Gastroesophageal sphincter (tissue), 4 donors: ENCODE results near the gene VAV1. TPM values are rescaled to one million over a fixed set of nuclear protein-coding genes. Genes with fewer than 3 reads are reported as not detected.

Experiments used
- ATAC-seq: fragments of 150-250 bp; one replicate; pipeline ENCODE4 v1.9.1; 2016; ENCODE audit warnings: mild to moderate bottlenecking, moderate library complexity
- H3K27ac ChIP-seq, 4 donors: fragments of 200-600 bp; sonication (generic) in 3 of 4; 1 replicate in 3 of 4; 2 replicates in 1 of 4; pipeline ENCODE4 v1.5.1; 2016 to 2019
- H3K27me3 ChIP-seq: fragments of 200-600 bp; sonication (generic); one replicate; pipeline ENCODE4 v1.5.1; 2019
- H3K36me3 ChIP-seq, 2 donors: fragments of 200-600 bp; sonication (generic); one replicate each; pipeline ENCODE4 v1.5.1; 2019; ENCODE audit warnings: control low read depth in 1 of 2
- H3K4me1 ChIP-seq, 3 donors: fragments of 200-600 bp; sonication (generic); 1 replicate in 2 of 3; 2 replicates in 1 of 3; pipeline ENCODE4 v1.5.1; 2016 to 2019; ENCODE audit warnings: control low read depth in 2 of 3
- H3K4me3 ChIP-seq, 2 donors: fragments of 200-600 bp; sonication (generic); one replicate each; pipeline ENCODE4 v1.5.1; 2019; ENCODE audit warnings: mild to moderate bottlenecking in 1 of 2, moderate library complexity in 1 of 2
- H3K9me3 ChIP-seq, 3 donors: fragments of 200-600 bp; sonication (generic); one replicate each; pipeline ENCODE4 v1.5.1; 2017 to 2019; ENCODE audit warnings: control low read depth in 2 of 3
- EP300 ChIP-seq: sonication (generic); formaldehyde crosslinking; IDR thresholded peaks from one replicate; pipeline ENCODE4 v1.6.1; 2017; ENCODE audit warnings: antibody characterized with exemption, mild to moderate bottlenecking
- POLR2A ChIP-seq, 2 donors: fragments of 450-650 bp; IDR thresholded peaks; one replicate each; pipeline ENCODE4 v1.6.1; 2017; ENCODE audit warnings: antibody characterized with exemption in 2 of 2, mild to moderate bottlenecking in 2 of 2, moderate library complexity in 1 of 2
- POLR2AphosphoS5 ChIP-seq: sonication (generic); formaldehyde crosslinking; IDR thresholded peaks from one replicate; pipeline ENCODE4 v1.6.1; 2017; ENCODE audit warnings: antibody characterized with exemption
- WGBS, 2 donors: methylation state at CpG; one replicate each; pipeline ENCODE4 v1.1.5; 2018; ENCODE audit warnings: low coverage in 1 of 2; 5-methylcytosine and 5-hydroxymethylcytosine counted together
- total RNA-seq, 4 donors: library from RNA; depleted of rRNA; stranded (reverse); fragments of >200 nt; gene quantifications; one replicate each; pipeline ENCODE4 v1.1.0, GENCODE V29; 2016
- TF ChIP-seq, protein P1 (sequence below), 4 experiments: fragments of 200-600 bp in 2 of 4; fragments of 450-650 bp in 2 of 4; sonication (generic) in 1 of 4; IDR thresholded peaks; one replicate each; pipeline ENCODE4 v1.5.1; 2017 to 2019; ENCODE audit warnings: antibody characterized with exemption in 4 of 4, mild to moderate bottlenecking in 2 of 4, moderate library complexity in 2 of 4

Gene VAV1
- total RNA-seq, 4 donors from 2014 or later, result 2.3 to 7.8 (median 5.7) TPM

DNA sequence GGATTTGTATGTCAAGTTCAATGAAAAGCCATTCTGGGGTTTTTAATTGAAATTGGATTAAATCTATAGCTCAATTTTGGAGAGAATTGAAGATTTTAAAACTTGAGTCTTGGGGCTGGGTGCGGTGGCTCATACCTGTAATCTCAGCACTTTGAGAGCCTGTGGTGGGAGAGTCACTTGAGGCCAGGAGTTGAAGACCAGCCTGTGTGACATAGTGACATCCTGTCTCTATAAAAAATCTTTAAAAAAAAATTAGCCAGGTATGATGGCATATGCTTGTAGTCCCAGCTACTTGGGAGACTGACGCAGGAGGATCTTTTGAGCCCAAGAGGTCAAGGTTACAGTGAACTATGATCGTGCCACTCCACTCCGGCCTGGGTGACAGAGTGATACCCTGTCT is 41.2 kb downstream of the VAV1 start:
- H3K4me1 ChIP-seq, result no peaks in the 10 kb centered on the region
- no peaks in the 10 kb centered on the region for H3K36me3 ChIP-seq
- H3K4me3 ChIP-seq, result no peak overlapping the region
- H3K27me3 ChIP-seq, result peaks cover 19% of the 10 kb centered on the region
- ATAC-seq, result no peak
- H3K27ac ChIP-seq, result no peak overlapping the region
- WGBS, 2 donors, result 81 to 86% methylated on average over 4 of the region's 4 CpGs
- TF ChIP-seq POLR2A (IDR thresholded peaks at IDR 0.05) (no peak), EP300 (no peak), POLR2AphosphoS5 (no peak)
- TF ChIP-seq, protein P1, sequence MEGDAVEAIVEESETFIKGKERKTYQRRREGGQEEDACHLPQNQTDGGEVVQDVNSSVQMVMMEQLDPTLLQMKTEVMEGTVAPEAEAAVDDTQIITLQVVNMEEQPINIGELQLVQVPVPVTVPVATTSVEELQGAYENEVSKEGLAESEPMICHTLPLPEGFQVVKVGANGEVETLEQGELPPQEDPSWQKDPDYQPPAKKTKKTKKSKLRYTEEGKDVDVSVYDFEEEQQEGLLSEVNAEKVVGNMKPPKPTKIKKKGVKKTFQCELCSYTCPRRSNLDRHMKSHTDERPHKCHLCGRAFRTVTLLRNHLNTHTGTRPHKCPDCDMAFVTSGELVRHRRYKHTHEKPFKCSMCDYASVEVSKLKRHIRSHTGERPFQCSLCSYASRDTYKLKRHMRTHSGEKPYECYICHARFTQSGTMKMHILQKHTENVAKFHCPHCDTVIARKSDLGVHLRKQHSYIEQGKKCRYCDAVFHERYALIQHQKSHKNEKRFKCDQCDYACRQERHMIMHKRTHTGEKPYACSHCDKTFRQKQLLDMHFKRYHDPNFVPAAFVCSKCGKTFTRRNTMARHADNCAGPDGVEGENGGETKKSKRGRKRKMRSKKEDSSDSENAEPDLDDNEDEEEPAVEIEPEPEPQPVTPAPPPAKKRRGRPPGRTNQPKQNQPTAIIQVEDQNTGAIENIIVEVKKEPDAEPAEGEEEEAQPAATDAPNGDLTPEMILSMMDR (IDR thresholded peaks at IDR 0.05), result no peak
- peaks cover 0 to 6% (median 0%) of the 10 kb centered on the region in 3 donors for H3K9me3 ChIP-seq

DNA sequence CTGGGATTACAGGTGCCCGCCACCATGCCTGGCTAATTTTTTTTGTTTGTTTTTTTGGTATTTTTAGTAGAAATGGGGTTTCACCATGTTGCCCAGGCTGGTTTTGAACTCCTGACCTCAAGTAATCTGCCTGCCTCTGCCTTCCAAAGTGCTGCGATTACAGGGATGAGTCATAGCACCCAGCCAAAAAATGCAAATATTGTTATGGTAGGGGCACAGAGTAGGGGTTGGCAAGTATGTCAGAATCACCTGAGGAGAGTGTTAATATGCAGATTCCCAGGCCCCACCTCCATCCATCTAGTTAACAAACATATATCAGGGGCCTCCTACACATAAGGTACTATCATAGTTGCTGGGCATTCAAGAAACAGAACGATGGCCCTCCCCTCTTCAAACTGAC is 44.7 kb downstream of the VAV1 start:
- WGBS, 2 donors, result 80 to 90% methylated on average over 3 of the region's 3 CpGs
- Histone ChIP-seq H3K4me1 (no peaks in the 10 kb centered on the region), H3K9me3 (peaks cover 0 to 27% (median 0%) of the 10 kb centered on the region in 3 donors), H3K36me3 (no peaks in the 10 kb centered on the region), H3K27ac (no peak overlapping the region), H3K4me3 (no peak overlapping the region), H3K27me3 (peaks cover 36% of the 10 kb centered on the region)
- ATAC-seq, result no peak
- TF ChIP-seq POLR2AphosphoS5 (no peak), EP300 (no peak), POLR2A (IDR thresholded peaks at IDR 0.05) (no peak)
- TF ChIP-seq, protein P1 (IDR thresholded peaks at IDR 0.05), result no peak

DNA sequence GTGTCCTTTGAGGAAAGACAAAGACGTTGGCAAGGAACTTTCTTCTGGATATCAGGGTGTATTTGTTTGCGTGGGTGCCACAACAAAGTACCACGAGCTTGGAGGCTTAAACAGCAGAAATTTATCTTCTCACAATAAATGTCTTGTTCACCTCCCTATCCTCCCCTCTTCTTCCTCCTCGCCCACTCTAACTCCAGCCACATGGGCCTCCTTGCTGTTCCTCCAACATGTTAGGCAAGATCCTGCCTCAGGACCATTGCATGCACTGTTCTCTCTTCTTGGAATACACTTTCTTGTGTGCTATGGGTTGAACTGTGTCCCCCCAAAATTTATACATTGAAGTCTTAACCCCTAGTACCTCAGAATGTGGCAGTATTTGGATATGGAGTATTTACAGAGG is 45.7 kb downstream of the VAV1 start:
- WGBS, 2 donors, result 61 to 83% methylated on average over 4 of the region's 4 CpGs
- Histone ChIP-seq H3K9me3 (peaks cover 0 to 27% (median 0%) of the 10 kb centered on the region in 3 donors), H3K36me3 (no peaks in the 10 kb centered on the region), H3K4me3 (no peak overlapping the region), H3K27ac (no peak overlapping the region), H3K4me1 (no peaks in the 10 kb centered on the region), H3K27me3 (peaks cover 38% of the 10 kb centered on the region)
- no peak for ATAC-seq
- TF ChIP-seq EP300 (no peak), POLR2A (IDR thresholded peaks at IDR 0.05) (no peak), POLR2AphosphoS5 (no peak)
- TF ChIP-seq, protein P1 (IDR thresholded peaks at IDR 0.05), result no peak

DNA sequence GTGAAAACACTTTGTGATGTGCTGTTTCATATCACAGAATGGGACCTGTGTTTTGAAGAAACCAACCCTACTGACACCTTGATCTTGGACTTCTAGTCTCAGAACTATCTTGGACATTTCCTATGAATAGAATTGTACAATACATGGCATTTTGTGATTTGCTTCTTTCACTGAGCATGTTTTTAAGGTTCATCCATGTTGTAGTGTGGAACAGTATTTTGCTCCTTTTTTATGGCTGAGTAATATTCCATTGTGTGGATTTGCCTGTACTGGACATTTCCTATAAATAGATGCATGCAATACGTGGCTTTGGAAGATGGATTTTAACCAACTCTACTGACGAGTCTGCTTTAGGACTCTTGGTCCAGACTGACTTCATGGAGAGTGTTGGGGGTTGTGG is 46.8 kb downstream of the VAV1 start:
- Histone ChIP-seq H3K36me3 (no peaks in the 10 kb centered on the region), H3K9me3 (peaks cover 0 to 27% (median 0%) of the 10 kb centered on the region in 3 donors), H3K27ac (no peak overlapping the region), H3K27me3 (peaks cover 38% of the 10 kb centered on the region), H3K4me3 (no peak overlapping the region), H3K4me1 (no peaks in the 10 kb centered on the region)
- no peak for TF ChIP-seq POLR2AphosphoS5
- no peak for TF ChIP-seq EP300
- TF ChIP-seq POLR2A (IDR thresholded peaks at IDR 0.05), result no peak
- TF ChIP-seq, protein P1 (IDR thresholded peaks at IDR 0.05), result no peak
- ATAC-seq, result no peak
- WGBS, 2 donors, result 65 to 71% methylated on average over 1 to 2 of the region's 2 CpGs

DNA sequence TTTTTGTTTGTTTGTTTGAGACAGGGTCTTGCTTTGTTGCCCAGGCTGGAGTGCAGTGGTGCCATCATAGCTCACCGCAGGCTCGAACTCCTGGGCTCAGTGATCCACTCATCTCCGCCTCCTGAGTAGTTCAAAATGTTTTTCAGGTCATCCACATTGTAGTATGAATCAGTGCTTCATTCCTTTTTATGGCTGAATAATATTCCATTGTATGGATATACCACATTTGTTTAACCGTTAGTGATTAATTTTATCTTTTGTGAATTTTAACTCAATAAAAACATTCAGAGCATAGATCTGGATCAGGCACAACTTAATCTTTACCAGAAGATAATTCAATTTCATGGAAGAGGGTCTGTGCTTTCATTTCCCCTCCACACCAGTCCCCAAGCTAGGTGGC is 47.7 kb downstream of the VAV1 start:
- Histone ChIP-seq H3K27me3 (peaks cover 42% of the 10 kb centered on the region), H3K36me3 (no peaks in the 10 kb centered on the region), H3K9me3 (peaks cover 0 to 27% (median 0%) of the 10 kb centered on the region in 3 donors), H3K4me3 (no peak overlapping the region), H3K27ac (no peak overlapping the region), H3K4me1 (no peaks in the 10 kb centered on the region)
- TF ChIP-seq EP300 (no peak), POLR2A (IDR thresholded peaks at IDR 0.05) (no peak), POLR2AphosphoS5 (no peak)
- TF ChIP-seq, protein P1 (IDR thresholded peaks at IDR 0.05), result no peak
- ATAC-seq, result no peak
- WGBS, 2 donors, result 86 to 94% methylated on average over 4 of the region's 4 CpGs
